ENCODE data around the gene CCDC38.

DNA sequence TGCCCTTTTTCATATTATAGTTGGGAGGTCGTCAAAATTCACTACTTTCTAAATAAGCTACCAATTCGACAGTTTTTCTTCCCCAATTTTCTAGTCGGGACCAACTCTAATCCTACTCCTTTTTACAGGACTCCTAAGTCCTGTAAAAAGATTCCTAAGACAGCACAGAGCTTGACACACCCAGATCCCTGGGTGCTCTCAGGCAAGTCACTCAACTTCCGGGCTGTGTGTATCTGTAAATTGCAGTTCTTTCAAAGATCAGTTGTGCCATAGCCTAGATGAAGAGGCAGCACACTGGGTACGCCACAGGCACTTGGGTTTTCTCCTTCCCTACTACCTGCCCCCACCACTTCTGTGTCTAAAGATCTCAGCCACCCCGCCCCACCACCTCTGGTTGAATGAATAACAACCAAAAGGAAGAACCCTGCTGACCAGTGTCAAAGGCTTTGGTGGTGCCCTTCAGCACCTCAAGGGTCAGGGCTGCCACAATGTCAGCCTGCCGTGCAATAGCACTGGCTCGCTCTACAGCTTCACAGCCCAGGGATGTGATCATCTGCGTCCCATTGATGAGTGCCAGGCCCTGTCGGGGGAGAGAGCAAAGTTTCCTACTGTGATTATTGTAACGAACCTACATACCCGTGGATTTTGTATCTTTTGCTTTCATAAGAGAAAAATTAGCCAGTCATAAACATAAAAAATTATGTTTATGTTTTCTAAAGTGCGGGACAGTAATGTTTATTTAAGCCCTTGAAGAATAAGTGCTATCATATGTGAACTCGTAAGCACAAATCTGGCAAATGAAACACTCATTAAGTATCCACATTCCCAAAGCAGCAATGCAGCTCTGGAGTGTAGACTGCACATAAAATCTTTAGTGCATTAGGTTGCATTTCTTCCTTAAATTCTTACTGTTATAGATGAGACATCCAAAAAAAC is 44.5 kb upstream of the CCDC38 start:
- TF ChIP-seq POLR2A (IDR thresholded peaks at IDR 0.05; ENCODE audit: low read depth), result no peak
- TF ChIP-seq, protein P1, sequence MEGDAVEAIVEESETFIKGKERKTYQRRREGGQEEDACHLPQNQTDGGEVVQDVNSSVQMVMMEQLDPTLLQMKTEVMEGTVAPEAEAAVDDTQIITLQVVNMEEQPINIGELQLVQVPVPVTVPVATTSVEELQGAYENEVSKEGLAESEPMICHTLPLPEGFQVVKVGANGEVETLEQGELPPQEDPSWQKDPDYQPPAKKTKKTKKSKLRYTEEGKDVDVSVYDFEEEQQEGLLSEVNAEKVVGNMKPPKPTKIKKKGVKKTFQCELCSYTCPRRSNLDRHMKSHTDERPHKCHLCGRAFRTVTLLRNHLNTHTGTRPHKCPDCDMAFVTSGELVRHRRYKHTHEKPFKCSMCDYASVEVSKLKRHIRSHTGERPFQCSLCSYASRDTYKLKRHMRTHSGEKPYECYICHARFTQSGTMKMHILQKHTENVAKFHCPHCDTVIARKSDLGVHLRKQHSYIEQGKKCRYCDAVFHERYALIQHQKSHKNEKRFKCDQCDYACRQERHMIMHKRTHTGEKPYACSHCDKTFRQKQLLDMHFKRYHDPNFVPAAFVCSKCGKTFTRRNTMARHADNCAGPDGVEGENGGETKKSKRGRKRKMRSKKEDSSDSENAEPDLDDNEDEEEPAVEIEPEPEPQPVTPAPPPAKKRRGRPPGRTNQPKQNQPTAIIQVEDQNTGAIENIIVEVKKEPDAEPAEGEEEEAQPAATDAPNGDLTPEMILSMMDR (IDR thresholded peaks at IDR 0.05), result no peak
- TF ChIP-seq POLR2AphosphoS5 (IDR thresholded peaks at IDR 0.05), result no peak
